ENCODE data around the gene ZFP36L2. TPM values are rescaled to one million over a fixed set of nuclear protein-coding genes. Genes with fewer than 3 reads are reported as not detected.

The ZFP36L2 gene
- total RNA-seq, 2 donors from 2014 or later = 199 to 250 TPM

DNA sequence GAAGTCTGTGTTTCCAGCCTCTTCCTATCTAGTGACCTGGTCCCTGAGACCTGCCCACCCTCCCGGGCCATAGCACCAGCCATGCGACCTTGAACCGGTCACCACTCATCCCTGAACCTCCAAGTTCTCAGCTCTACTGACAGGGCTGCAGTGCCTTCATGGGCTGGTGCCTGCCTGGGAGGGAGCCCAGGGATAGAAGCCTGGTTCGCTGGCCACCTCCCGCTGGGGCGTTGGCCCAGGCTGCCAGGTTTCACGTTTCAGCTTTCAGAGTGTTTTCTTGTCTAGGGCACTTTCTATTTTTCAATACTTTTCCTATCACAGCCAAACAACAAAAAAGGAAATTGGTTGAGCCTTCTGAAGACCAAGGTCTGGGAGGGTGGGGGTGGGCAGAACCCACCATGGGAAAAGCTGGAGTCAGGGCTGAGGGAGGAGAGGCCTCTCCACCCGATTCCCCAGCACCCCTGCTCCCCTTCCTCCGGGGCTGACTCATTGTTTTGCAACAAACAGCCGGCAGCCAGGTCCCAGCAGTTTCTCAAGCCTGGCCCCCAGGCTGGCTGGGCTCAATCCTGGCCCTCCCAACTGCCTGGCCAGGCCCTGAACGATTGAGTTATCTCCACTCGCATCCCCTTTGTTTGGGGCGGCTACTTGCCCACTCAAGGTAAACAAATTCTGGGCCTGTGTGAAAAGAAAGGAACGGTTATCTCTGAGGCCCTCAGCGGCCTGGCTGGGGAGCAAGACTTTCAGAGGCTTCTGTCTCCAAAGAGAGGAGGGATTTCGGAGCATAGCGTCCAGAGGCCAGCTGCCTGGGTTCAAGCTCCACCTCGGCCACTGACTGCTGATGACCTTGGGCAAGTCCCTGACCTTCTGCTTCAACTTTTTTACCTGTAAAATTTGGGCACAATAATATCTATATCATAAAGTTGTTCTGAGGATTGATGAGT lies 47.5 kb downstream of the ZFP36L2 start:
- intact Hi-C loops (cut with DNase I, micrococcal nuclease) = no loop called here
- DNase-seq = peak; percentile 78 to 79
- ATAC-seq = peak; percentile 88

DNA sequence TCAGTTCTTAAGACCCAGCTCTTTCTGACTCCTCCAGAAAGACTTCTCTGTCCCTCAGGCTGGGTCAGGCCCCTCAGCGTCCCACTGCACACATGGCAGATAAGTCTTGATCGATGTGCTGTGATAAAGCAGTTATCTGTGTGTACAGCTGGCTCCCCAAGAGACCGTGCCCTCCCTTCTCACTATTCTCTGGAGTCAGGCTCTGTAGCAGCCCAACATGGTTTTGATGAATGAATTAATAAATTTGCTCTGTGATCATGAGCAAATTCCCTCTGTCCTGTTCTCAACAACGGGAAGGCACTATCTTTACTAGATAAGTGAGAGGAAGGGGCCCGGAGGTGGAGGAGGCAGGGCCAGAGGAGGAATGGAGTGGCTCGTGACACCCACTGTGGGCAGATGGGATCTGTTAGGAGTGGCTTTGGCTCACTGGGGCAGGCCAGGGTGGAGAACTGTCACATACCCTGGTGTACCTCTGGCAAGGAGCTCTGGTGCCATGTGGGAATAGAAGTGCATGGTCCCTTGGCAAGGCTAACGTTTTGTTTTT lies 48.3 kb downstream of the ZFP36L2 start:
- intact Hi-C loops (cut with DNase I, micrococcal nuclease) = no loop called here
- DNase-seq (no peak), ATAC-seq (peak; percentile 11)

DNA sequence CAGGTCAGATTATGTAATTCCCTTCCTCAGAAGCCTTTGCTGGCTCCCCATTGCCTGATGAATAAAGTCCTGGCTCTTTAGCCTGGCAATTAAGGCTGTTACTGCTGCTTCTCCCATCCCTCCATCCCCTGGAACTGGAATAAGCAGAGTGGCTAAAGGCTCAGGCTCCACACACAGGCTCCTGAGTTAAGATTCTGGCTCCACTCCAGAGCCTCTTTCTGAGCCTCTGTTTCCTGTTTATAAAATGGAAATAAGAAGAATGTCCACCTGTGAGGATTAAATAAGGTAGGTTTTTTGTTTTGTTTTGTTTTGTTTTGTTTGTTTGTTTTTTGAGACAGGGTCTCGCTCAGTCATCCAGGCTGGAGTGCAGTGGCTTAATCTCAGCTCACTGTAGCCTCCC lies 50.0 kb downstream of the ZFP36L2 start:
- no peak for ATAC-seq
- intact Hi-C loops (cut with DNase I, micrococcal nuclease) = no loop called here

DNA sequence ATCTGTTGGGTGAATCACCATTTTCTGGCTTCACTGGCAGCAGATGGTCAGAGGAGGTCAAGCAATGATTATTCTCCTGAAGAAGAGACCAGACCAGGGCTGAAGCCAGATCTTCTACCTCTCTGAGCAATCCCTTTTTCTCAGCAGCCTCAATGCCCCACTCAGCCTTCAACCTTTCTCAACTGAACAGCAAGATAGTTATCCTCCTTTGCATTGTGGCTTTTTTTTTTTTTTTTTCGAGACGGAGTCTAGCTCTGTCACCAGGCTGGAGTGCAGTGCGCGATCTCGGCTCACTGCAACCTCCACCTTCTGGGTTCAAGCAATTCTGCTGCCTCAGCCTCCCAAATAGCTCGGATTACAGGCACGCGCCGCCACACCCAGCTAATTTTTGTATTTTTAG lies 50.5 kb downstream of the ZFP36L2 start:
- intact Hi-C loops (cut with DNase I, micrococcal nuclease) = no loop called here

More for the DNA sequence above, 50.0 kb downstream of the ZFP36L2 start:
- DNase-seq = no peak

DNA sequence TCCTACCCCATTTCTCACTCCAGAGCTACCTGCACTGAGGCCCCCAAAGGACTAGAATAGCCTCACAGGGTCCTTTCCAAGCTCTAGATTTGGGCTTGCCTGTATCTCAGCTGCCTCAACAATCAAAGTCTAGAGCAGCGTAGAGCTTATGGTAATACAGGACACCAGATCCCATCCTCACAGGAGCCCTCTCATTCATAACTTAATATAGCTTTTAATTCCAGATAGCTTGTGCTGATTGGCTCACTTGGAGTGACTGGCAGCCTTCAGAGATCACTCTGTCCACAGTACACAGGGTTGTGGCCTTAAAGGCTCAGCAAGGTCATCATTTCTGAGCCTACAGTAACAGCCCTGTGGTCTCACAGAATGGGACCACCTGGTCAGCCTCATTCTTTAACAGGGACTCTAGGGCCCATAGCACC lies 51.4 kb downstream of the ZFP36L2 start:
- DNase-seq (no peak), ATAC-seq (peak; percentile 11)
- intact Hi-C loops (cut with DNase I, micrococcal nuclease) = no loop called here

More for the DNA sequence above, 50.5 kb downstream of the ZFP36L2 start:
- ATAC-seq (no peak), DNase-seq (no peak)

DNA sequence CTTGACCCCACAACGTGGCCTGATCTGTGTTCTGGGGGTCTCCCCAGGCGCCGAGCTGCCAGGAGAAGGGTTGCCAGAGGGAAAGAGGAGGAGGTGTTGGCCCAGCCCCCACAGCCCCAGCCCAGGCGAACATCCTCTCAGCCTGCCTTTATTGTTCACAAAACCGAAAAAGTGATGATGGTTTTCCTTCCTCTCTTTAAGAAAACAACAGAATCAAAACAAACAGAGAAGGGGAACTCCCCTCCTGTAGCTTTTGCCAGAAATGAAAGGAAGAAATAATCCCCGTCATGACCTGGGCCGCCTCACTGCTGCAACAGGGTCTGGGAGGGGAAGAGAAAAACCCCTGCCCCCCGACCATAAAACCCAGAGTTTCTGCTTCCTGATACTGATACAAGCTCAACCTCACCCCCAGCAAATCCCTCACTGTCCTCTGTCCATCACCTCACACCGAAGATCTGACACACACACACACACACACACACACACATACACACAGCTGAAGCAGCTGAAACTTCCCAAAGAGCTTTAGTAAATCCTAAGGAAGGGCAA lies 52.0 kb downstream of the ZFP36L2 start:
- peak; percentile 4 for ATAC-seq
- peak in 1 of 2 donors; percentile 63 for DNase-seq
- intact Hi-C loops (cut with DNase I, micrococcal nuclease) = no loop called here
